GM12891 (cell line): ENCODE results near the gene KIF18B.

Experiments
- DNase-seq: peaks from one replicate; pipeline ENCODE4 v3.0.0; 2011; ENCODE audit warnings: low spot score; ENCODE audit not compliant: insufficient read length
- FAIRE-seq: peaks from 2 replicates; lab custom pipeline; 2011; peaks lifted over from hg19 to GRCh38; lab: Jason Lieb, UNC
- PAX5 ChIP-seq: IDR thresholded peaks from 2 replicates; pipeline ENCODE4 v1.6.1; 2011; ENCODE audit warnings: low read length, moderate library complexity, mild to moderate bottlenecking; ENCODE audit not compliant: insufficient read depth, severe bottlenecking
- POLR2A ChIP-seq: IDR thresholded peaks from 2 replicates; pipeline ENCODE4 v1.6.1; 2011; ENCODE audit warnings: low read depth, low read length, control low read depth
- POLR2AphosphoS5 ChIP-seq: IDR thresholded peaks from 2 replicates; pipeline ENCODE4 v1.6.1; 2011; ENCODE audit warnings: low read depth, low read length, control low read depth
- POU2F2 ChIP-seq: IDR thresholded peaks from 2 replicates; pipeline ENCODE4 v1.6.1; 2011; ENCODE audit warnings: low read depth, mild to moderate bottlenecking, control low read depth, low read length, moderate library complexity
- SPI1 ChIP-seq: IDR thresholded peaks from 2 replicates; pipeline ENCODE4 v1.6.1; 2011; ENCODE audit warnings: low read depth, low read length, control low read depth
- TAF1 ChIP-seq: IDR thresholded peaks from 2 replicates; pipeline ENCODE4 v1.6.1; 2011; ENCODE audit warnings: low read depth, low read length, control low read depth

KIF18B gene

GRCh38 chr17:44982113-44982702, 34.6 kb upstream of the KIF18B start:
- DNase-seq = no peak
- TF ChIP-seq POLR2AphosphoS5 (no peak), PAX5 (no peak), POLR2A (no peak), SPI1 (no peak), TAF1 (no peak), POU2F2 (no peak)
- FAIRE-seq = peak; percentile 55

- no peak for TF ChIP-seq POU2F2
- TF ChIP-seq SPI1 = no peak
- no peak for TF ChIP-seq TAF1
- TF ChIP-seq POLR2AphosphoS5 = no peak
- no peak for TF ChIP-seq POLR2A
- TF ChIP-seq PAX5 = no peak
- DNase-seq (no peak), FAIRE-seq (no peak)
Observed at GRCh38 chr17:44981221-44981968, 33.8 kb upstream of the KIF18B start.

GRCh38 chr17:44979426-44979995, 31.9 kb upstream of the KIF18B start:
- TF ChIP-seq SPI1 (no peak), POLR2A (no peak), TAF1 (no peak), PAX5 (no peak), POU2F2 (no peak), POLR2AphosphoS5 (no peak)
- FAIRE-seq (no peak), DNase-seq (no peak)

- TF ChIP-seq SPI1 (no peak), POLR2AphosphoS5 (no peak), POU2F2 (no peak), POLR2A (no peak), PAX5 (no peak), TAF1 (no peak)
- no peak for DNase-seq
- no peak for FAIRE-seq
Observed at GRCh38 chr17:44978807-44979206, 31.2 kb upstream of the KIF18B start.

- FAIRE-seq = no peak
- no peak for DNase-seq
- TF ChIP-seq PAX5 = no peak
- no peak for TF ChIP-seq POLR2AphosphoS5
- no peak for TF ChIP-seq POU2F2
- TF ChIP-seq TAF1 = no peak
- no peak for TF ChIP-seq POLR2A
- no peak for TF ChIP-seq SPI1
Observed at GRCh38 chr17:44977814-44978550, 30.4 kb upstream of the KIF18B start.

GRCh38 chr17:44977065-44977464, 29.5 kb upstream of the KIF18B start:
- no peak for TF ChIP-seq POLR2A
- no peak for TF ChIP-seq POU2F2
- TF ChIP-seq SPI1 = no peak
- no peak for TF ChIP-seq POLR2AphosphoS5
- TF ChIP-seq PAX5 = no peak
- no peak for TF ChIP-seq TAF1
- no peak for DNase-seq
- no peak for FAIRE-seq

GRCh38 chr17:44976206-44976605, 28.6 kb upstream of the KIF18B start:
- FAIRE-seq (no peak), DNase-seq (no peak)
- no peak for TF ChIP-seq SPI1
- no peak for TF ChIP-seq POU2F2
- TF ChIP-seq TAF1 = no peak
- no peak for TF ChIP-seq POLR2AphosphoS5
- no peak for TF ChIP-seq POLR2A
- no peak for TF ChIP-seq PAX5

- DNase-seq = no peak
- no peak for FAIRE-seq
- TF ChIP-seq PAX5 = no peak
- TF ChIP-seq POLR2AphosphoS5 = no peak
- no peak for TF ChIP-seq TAF1
Observed at GRCh38 chr17:44972953-44973352, 25.4 kb upstream of the KIF18B start.

- no peak for TF ChIP-seq TAF1
- no peak for TF ChIP-seq POLR2A
- TF ChIP-seq PAX5 = no peak
- TF ChIP-seq POLR2AphosphoS5 = no peak
- no peak for TF ChIP-seq SPI1
- no peak for TF ChIP-seq POU2F2
- no peak for FAIRE-seq
- DNase-seq = no peak
Observed at GRCh38 chr17:44971776-44972483, 24.4 kb upstream of the KIF18B start.
